ENCODE data around the gene PLPP3. TPM values are rescaled to one million over a fixed set of nuclear protein-coding genes. Genes with fewer than 3 reads are reported as not detected.

The PLPP3 gene
- total RNA-seq, 1 donor from 2014 or later, result 4.6 TPM

- Mint-ChIP-seq H3K9me3 (no peaks in the 10 kb centered on the region), H3K27ac (no peak overlapping the region), H3K27me3 (no peaks in the 10 kb centered on the region), H3K4me1 (peaks cover 49% of the 10 kb centered on the region), H3K36me3 (ENCODE audit: low read depth) (no peaks in the 10 kb centered on the region), H3K4me3 (no peak overlapping the region)
- intact Hi-C loops (cut with micrococcal nuclease), result loop anchor here (10.0 kb wide), 1 partner anchor 436 kb away; no protein-coding TSS in a partner anchor
- TF ChIP-seq, protein P1, sequence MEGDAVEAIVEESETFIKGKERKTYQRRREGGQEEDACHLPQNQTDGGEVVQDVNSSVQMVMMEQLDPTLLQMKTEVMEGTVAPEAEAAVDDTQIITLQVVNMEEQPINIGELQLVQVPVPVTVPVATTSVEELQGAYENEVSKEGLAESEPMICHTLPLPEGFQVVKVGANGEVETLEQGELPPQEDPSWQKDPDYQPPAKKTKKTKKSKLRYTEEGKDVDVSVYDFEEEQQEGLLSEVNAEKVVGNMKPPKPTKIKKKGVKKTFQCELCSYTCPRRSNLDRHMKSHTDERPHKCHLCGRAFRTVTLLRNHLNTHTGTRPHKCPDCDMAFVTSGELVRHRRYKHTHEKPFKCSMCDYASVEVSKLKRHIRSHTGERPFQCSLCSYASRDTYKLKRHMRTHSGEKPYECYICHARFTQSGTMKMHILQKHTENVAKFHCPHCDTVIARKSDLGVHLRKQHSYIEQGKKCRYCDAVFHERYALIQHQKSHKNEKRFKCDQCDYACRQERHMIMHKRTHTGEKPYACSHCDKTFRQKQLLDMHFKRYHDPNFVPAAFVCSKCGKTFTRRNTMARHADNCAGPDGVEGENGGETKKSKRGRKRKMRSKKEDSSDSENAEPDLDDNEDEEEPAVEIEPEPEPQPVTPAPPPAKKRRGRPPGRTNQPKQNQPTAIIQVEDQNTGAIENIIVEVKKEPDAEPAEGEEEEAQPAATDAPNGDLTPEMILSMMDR (IDR thresholded peaks at IDR 0.05), result no peak
- ChIA-PET CTCF (interaction anchor here (0.9 kb wide), 1 partner anchor 14 kb away, joined by 3 read pairs; no protein-coding TSS in a partner anchor), POLR2A (no interaction called here)
- peak; percentile 22 for ATAC-seq (ENCODE audit: low read depth)
- DNase-seq, result no peak
Measured at GRCh38 chr1:56570924-56571372, 8.4 kb downstream of the PLPP3 start.

GRCh38 chr1:56569661-56570060, 9.7 kb downstream of the PLPP3 start:
- TF ChIP-seq, protein P1 (IDR thresholded peaks at IDR 0.05), result no peak
- Mint-ChIP-seq H3K4me3 (no peak overlapping the region), H3K27ac (no peak overlapping the region), H3K4me1 (peaks cover 43% of the 10 kb centered on the region), H3K9me3 (no peaks in the 10 kb centered on the region), H3K36me3 (ENCODE audit: low read depth) (no peaks in the 10 kb centered on the region), H3K27me3 (no peaks in the 10 kb centered on the region)
- intact Hi-C loops (cut with micrococcal nuclease), result loop anchor here (10.0 kb wide), 1 partner anchor 435 kb away; no protein-coding TSS in a partner anchor
- DNase-seq (no peak), ATAC-seq (ENCODE audit: low read depth) (no peak)
- ChIA-PET POLR2A (no interaction called here), CTCF (no interaction called here)

- Mint-ChIP-seq H3K36me3 (ENCODE audit: low read depth) (no peaks in the 10 kb centered on the region), H3K4me3 (no peak overlapping the region), H3K4me1 (peaks cover 33% of the 10 kb centered on the region), H3K9me3 (no peaks in the 10 kb centered on the region), H3K27me3 (no peaks in the 10 kb centered on the region), H3K27ac (no peak overlapping the region)
- TF ChIP-seq, protein P1 (IDR thresholded peaks at IDR 0.05), result no peak
- no peak for ATAC-seq (ENCODE audit: low read depth)
- no peak for DNase-seq
- intact Hi-C loops (cut with micrococcal nuclease), result no loop called here
- CTCF ChIA-PET, result no interaction called here
- POLR2A ChIA-PET, result no interaction called here
Measured at GRCh38 chr1:56566994-56567393, 12.4 kb downstream of the PLPP3 start.

DNA sequence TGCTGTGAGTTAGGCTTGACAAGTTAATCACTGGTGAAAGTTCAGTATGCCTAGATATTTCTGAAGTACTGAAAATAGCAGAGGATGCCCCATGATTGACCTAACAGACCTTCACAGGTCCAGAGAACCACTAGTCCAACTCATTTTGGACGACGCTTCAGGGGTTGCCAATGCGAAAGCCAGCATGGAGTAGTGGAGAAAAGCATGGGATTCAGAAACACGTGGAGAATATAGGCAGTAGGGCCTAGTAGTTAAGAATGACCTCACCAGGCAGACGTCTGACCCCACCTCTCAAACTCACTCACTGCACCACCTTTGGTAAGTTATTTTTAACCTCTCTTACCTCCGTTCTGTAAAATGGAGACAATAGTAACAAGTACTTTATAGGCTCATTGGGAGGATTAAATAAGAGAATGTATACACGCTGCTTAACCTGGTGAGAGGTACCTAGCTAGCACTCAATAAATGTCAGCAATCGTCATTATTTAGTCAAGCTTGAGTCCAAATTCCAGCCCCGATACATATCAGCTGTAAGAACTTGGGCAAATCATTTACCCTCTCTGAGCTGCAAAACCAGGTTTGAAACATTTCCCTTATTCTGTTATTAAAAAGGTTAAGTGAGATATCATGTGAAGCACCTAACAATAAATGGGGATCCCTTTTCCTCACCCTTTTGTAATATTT, 13.2 kb downstream of the PLPP3 start:
- peaks cover 30% of the 10 kb centered on the region for H3K4me1 Mint-ChIP-seq

DNA sequence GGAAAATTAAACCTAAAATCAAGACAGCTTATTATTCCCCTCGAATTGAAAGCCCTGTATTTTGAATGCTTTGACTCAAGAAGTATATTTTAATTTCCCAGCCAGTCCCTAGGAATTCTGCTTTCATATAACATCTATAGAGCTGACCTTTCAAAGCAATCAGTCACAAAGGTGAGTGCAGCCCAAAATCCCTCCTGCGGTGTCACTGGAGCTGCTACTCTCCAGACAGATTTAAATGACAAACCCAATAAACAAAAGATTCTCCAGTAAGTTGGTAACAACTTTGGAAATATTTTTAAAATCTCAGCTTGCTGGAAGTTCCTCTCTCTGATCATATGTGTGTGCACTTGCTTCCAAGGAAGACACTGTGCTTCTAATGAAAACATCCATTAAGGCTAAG, 14.7 kb downstream of the PLPP3 start:
- ATAC-seq (ENCODE audit: low read depth) (no peak), DNase-seq (no peak)
- H3K9me3 Mint-ChIP-seq, result no peaks in the 10 kb centered on the region
- H3K36me3 Mint-ChIP-seq (ENCODE audit: low read depth), result no peaks in the 10 kb centered on the region
- no peak overlapping the region for H3K4me3 Mint-ChIP-seq
- intact Hi-C loops (cut with micrococcal nuclease), result no loop called here
- no peak overlapping the region for H3K27ac Mint-ChIP-seq
- H3K4me1 Mint-ChIP-seq, result peaks cover 22% of the 10 kb centered on the region
- ChIA-PET POLR2A (interaction anchor here (2.2 kb wide), 1 partner anchor 12 kb away, joined by 7 read pairs; no protein-coding TSS in a partner anchor), CTCF (interaction anchor here (1.7 kb wide), 1 partner anchor 20 kb away, joined by 7 read pairs; no protein-coding TSS in a partner anchor)
- TF ChIP-seq, protein P1 (IDR thresholded peaks at IDR 0.05), result no peak
- no peaks in the 10 kb centered on the region for H3K27me3 Mint-ChIP-seq

More for the DNA sequence above, 13.2 kb downstream of the PLPP3 start:
- no peak for DNase-seq
- no peak overlapping the region for H3K4me3 Mint-ChIP-seq
- no peak overlapping the region for H3K27ac Mint-ChIP-seq
- H3K9me3 Mint-ChIP-seq, result no peaks in the 10 kb centered on the region
- intact Hi-C loops (cut with micrococcal nuclease), result no loop called here
- TF ChIP-seq, protein P1 (IDR thresholded peaks at IDR 0.05), result no peak
- POLR2A ChIA-PET, result interaction anchor here (2.2 kb wide), 1 partner anchor 10 kb away, joined by 7 read pairs; no protein-coding TSS in a partner anchor
- no peaks in the 10 kb centered on the region for H3K36me3 Mint-ChIP-seq (ENCODE audit: low read depth)
- ATAC-seq (ENCODE audit: low read depth), result no peak
- CTCF ChIA-PET, result no interaction called here
- no peaks in the 10 kb centered on the region for H3K27me3 Mint-ChIP-seq

Measured in activated B cell treated with CpG ODN at 0.5 μM for 24 hours (primary cell).